GM23248 (cell line): Measurements from ENCODE around the gene USP10. TPM values are rescaled to one million over a fixed set of nuclear protein-coding genes. Genes with fewer than 3 reads are reported as not detected.
"Not testable (repeated sequence)": the region's sequence is repeated elsewhere in the genome, so short reads cannot be mapped to it uniquely, and the experiment has no call there.

Experiments used
- DNase-seq: peaks from one replicate; pipeline ENCODE4 v3.0.0-alpha.2; 2015
- H2AFZ ChIP-seq: fragments of 200-600 bp; sonication (generic); 2 replicates; pipeline ENCODE4 v1.6.1; 2016; ENCODE audit warnings: antibody characterized with exemption
- H3F3A ChIP-seq: fragments of 200-600 bp; sonication (generic); 2 replicates; pipeline ENCODE4 v1.6.1; 2016; ENCODE audit warnings: mild to moderate bottlenecking, antibody characterized with exemption, mixed run types; ENCODE audit not compliant: insufficient read depth
- H3K27ac ChIP-seq: fragments of 200-600 bp; sonication (generic); 2 replicates; pipeline ENCODE4 v1.5.1; 2016; ENCODE audit warnings: mild to moderate bottlenecking
- H3K27me3 ChIP-seq: fragments of 200-600 bp; sonication (generic); replicated peaks from 2 replicates; pipeline ENCODE4 v1.6.1; 2016; ENCODE audit warnings: mild to moderate bottlenecking; ENCODE audit not compliant: insufficient read depth
- H3K36me3 ChIP-seq: fragments of 200-600 bp; sonication (generic); 2 replicates; pipeline ENCODE4 v1.6.1; 2016; ENCODE audit warnings: low read depth, mild to moderate bottlenecking
- H3K4me1 ChIP-seq: fragments of 200-600 bp; sonication (generic); 2 replicates; pipeline ENCODE4 v1.6.1; 2016; ENCODE audit warnings: mild to moderate bottlenecking; ENCODE audit not compliant: insufficient read depth
- H3K4me2 ChIP-seq: fragments of 200-600 bp; sonication (generic); one replicate; pipeline ENCODE4 v1.6.1; 2016; ENCODE audit warnings: mild to moderate bottlenecking; ENCODE audit not compliant: unreplicated experiment
- H3K4me3 ChIP-seq: fragments of 200-600 bp; sonication (generic); 2 replicates; pipeline ENCODE4 v1.5.1; 2016; ENCODE audit warnings: mild to moderate bottlenecking
- H3K79me2 ChIP-seq: fragments of 200-600 bp; sonication (generic); 2 replicates; pipeline ENCODE4 v1.6.1; 2016; ENCODE audit warnings: mild to moderate bottlenecking; ENCODE audit not compliant: insufficient read depth
- H3K9ac ChIP-seq: fragments of 200-600 bp; sonication (generic); 2 replicates; pipeline ENCODE4 v1.6.1; 2016; ENCODE audit warnings: mild to moderate bottlenecking
- H3K9me2 ChIP-seq: fragments of 200-600 bp; sonication (generic); 2 replicates; pipeline ENCODE4 v1.6.1; 2016; ENCODE audit warnings: mixed run types, mild to moderate bottlenecking, moderate library complexity; ENCODE audit not compliant: insufficient read depth
- H3K9me3 ChIP-seq: fragments of 200-600 bp; sonication (generic); one replicate; pipeline ENCODE4 v1.6.1; 2017; ENCODE audit warnings: low read depth
- H4K20me1 ChIP-seq: fragments of 200-600 bp; sonication (generic); 2 replicates; pipeline ENCODE4 v1.6.0; 2016; ENCODE audit not compliant: insufficient read depth
- EZH2 ChIP-seq: fragments of 200-600 bp; sonication (generic); IDR thresholded peaks from 2 replicates; pipeline ENCODE4 v1.6.1; 2018; ENCODE audit warnings: antibody characterized with exemption, mild to moderate bottlenecking; ENCODE audit not compliant: insufficient read depth, poor library complexity, severe bottlenecking
- EZH2phosphoT487 ChIP-seq: fragments of 200-600 bp; sonication (generic); IDR thresholded peaks from 2 replicates; pipeline ENCODE4 v1.6.1; 2018; ENCODE audit warnings: antibody characterized with exemption, moderate library complexity, mild to moderate bottlenecking, low read depth; ENCODE audit not compliant: insufficient read depth
- WGBS, 2 experiments: methylation state at CpG; one replicate each; pipeline ENCODE4 v1.1.6; 2015 to 2017; ENCODE audit warnings: low lambda C conversion rate in 2 of 2, low coverage in 1 of 2; ENCODE audit errors: missing lambda C conversion rate in 2 of 2; 5-methylcytosine and 5-hydroxymethylcytosine counted together
- in situ Hi-C: fragments of 300-500 bp; cut with MboI; formaldehyde crosslinking; loops from 2 replicates; pipeline ENCODE4 v1.15.0; 2020
- polyA plus RNA-seq: library from polyadenylated mRNA; unstranded; fragments of >200 nt; fragmentation: Nextera tagmentation; extraction: Ambion mirVana; gene quantifications from 2 replicates; pipeline ENCODE4 v1.2.1, GENCODE V29; 2016
- total RNA-seq: library from RNA; depleted of rRNA; stranded (reverse); fragments of >200 nt; shearing (Covaris generic); gene quantifications from 2 replicates; pipeline ENCODE4 v1.2.3, GENCODE V29; 2014

Gene USP10
- total and polyA plus RNA-seq, 2 experiments from 2014 or later = 48.3 to 74.0 TPM

DNA sequence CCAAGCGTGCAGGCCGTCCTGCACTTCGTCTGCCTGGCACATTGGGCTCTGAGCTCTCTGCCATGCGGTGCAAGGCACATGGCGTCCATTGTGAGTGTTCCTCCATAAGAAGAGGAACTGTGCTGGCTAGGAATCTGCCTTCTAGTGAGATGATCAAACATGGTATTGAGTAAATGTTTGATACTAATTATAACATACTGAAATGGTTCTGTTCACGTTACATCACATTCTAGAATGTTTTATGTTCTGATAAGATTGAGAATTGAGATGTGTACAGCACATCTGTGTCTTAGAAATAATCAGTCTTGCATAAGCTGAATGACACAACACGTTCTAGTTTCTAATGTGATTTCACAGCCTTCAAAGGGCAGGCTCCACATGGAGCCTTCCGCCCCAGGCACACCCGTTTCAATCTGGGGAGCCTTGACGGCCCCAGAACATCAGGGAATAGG is 42.9 kb downstream of the USP10 start:
- in situ Hi-C loops = no loop called here
- Histone ChIP-seq H3K4me3 (no peak overlapping the region), H3K9me3 (no peaks in the 10 kb centered on the region), H3K27ac (no peak overlapping the region), H3K27me3 (no peaks in the 10 kb centered on the region), H3K36me3 (peaks cover 17% of the 10 kb centered on the region), H3K79me2 (peaks cover 78% of the 10 kb centered on the region), H3K4me1 (peaks cover 35% of the 10 kb centered on the region), H4K20me1 (peaks cover 11% of the 10 kb centered on the region; the same call in 1 of the 2 replicates), H3K4me2 (no peak overlapping the region), H3K9me2 (no peaks in the 10 kb centered on the region), H3K9ac (no peak overlapping the region), H3F3A (peaks cover 44% of the 10 kb centered on the region), H2AFZ (no peak overlapping the region)
- no peak for DNase-seq
- WGBS, 2 experiments = 91 to 93% methylated on average over 10 of the region's 10 CpGs
- TF ChIP-seq EZH2 (no peak), EZH2phosphoT487 (no peak)

- Histone ChIP-seq H3K9me2 (no peaks in the 10 kb centered on the region), H3K4me1 (peaks cover 9% of the 10 kb centered on the region), H3K9me3 (no peaks in the 10 kb centered on the region), H3K4me3 (no peak overlapping the region), H3K79me2 (peaks cover 99% of the 10 kb centered on the region), H3K27me3 (no peaks in the 10 kb centered on the region), H4K20me1 (no peaks in the 10 kb centered on the region), H3K4me2 (no peak overlapping the region), H3K9ac (no peak overlapping the region), H2AFZ (no peak overlapping the region), H3K27ac (no peak overlapping the region), H3F3A (peaks cover 23% of the 10 kb centered on the region; the same call in 1 of the 2 replicates), H3K36me3 (peaks cover 17% of the 10 kb centered on the region)
- 97 to 98% methylated on average over 6 of the region's 6 CpGs for WGBS, 2 experiments
- no peak for TF ChIP-seq EZH2phosphoT487
- no peak for TF ChIP-seq EZH2
- no peak for DNase-seq
- in situ Hi-C loops = no loop called here
Observed at GRCh38 chr16:84746231-84746630, 46.4 kb downstream of the USP10 start.

GRCh38 chr16:84746875-84747274 is 47.1 kb downstream of the USP10 start:
- Histone ChIP-seq H3K79me2 (peaks cover 100% of the 10 kb centered on the region), H3K4me3 (no peak overlapping the region), H4K20me1 (peaks cover 1% of the 10 kb centered on the region; the same call in 1 of the 2 replicates), H3K9me2 (no peaks in the 10 kb centered on the region), H3K36me3 (peaks cover 17% of the 10 kb centered on the region), H3K27ac (no peak overlapping the region), H3K9ac (no peak overlapping the region), H3K27me3 (no peaks in the 10 kb centered on the region), H3K4me2 (no peak overlapping the region), H2AFZ (no peak overlapping the region), H3K9me3 (no peaks in the 10 kb centered on the region), H3F3A (0 out of 2 replicates have a peak, but pooled peaks cover 19% of the 10 kb centered on the region), H3K4me1 (peaks cover 9% of the 10 kb centered on the region; the same call in 1 of the 2 replicates)
- 92 to 97% methylated on average over 11 of the region's 11 CpGs for WGBS, 2 experiments
- no peak for TF ChIP-seq EZH2phosphoT487
- TF ChIP-seq EZH2 = no peak
- in situ Hi-C loops = no loop called here
- DNase-seq = peak; percentile 30

DNA sequence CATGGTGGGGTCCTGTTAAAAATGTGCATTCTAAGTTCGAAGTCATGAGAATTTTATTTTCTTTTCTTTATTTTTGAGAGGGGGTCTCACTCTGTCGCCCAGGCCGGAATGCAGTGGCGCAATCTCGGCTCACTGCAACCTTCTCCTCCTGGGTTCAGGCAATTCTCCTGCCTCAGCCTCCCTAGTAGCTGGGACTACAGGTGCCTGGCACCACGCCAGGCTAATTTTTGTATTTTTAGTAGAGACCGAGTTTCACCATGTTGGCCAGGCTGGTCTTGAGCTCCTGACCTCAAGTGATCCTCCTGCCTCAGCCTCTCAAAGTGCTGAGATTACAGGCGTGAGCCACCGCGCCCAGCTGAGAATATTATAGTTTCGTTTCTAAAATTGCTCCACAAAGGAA is 48.4 kb downstream of the USP10 start:
- H3K79me2 ChIP-seq = peaks cover 100% of the 10 kb centered on the region
- H4K20me1 ChIP-seq, DNase-seq, H3K4me3 ChIP-seq, H3K9me3 ChIP-seq, H3K27me3 ChIP-seq, H3K9ac ChIP-seq, in situ Hi-C loops, H3K4me2 ChIP-seq, H2AFZ ChIP-seq, H3K27ac ChIP-seq, H3K9me2 ChIP-seq: not testable (repeated sequence)
- peaks cover 15% of the 10 kb centered on the region; the same call in 1 of the 2 replicates for H3F3A ChIP-seq
- peaks cover 17% of the 10 kb centered on the region for H3K36me3 ChIP-seq
- peaks cover 15% of the 10 kb centered on the region for H3K4me1 ChIP-seq
- WGBS, 2 experiments = 89% methylated on average over 11 of the region's 11 CpGs

DNA sequence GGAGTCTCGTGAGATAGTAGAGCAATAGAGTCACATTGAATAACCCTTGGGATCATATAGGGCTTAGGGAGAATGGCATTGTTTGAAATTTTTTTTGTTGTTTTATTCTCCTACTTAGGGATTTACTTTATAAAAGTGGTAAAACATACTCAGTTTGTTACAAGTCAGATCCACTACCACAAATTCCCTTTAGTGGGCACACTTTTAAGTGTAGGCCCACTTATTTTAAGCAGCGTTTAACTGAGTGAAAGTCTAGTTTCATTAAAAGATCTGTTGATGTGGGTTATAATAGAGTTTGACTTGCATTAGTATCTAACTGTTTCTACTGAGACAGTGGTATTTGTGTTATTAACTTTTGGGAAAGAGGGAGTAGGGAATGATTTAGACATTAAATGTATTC is 49.3 kb downstream of the USP10 start:
- no peaks in the 10 kb centered on the region for H3K9me2 ChIP-seq
- H3K4me1 ChIP-seq = peaks cover 23% of the 10 kb centered on the region
- no peaks in the 10 kb centered on the region for H3K27me3 ChIP-seq
- peaks cover 6% of the 10 kb centered on the region; the same call in 1 of the 2 replicates for H4K20me1 ChIP-seq
- no peak overlapping the region for H3K27ac ChIP-seq
- H3K4me3 ChIP-seq = no peak overlapping the region
- TF ChIP-seq EZH2phosphoT487 (no peak), EZH2 (no peak)
- no peaks in the 10 kb centered on the region for H3K9me3 ChIP-seq
- H3K79me2 ChIP-seq = peaks cover 100% of the 10 kb centered on the region
- H3K36me3 ChIP-seq = peaks cover 17% of the 10 kb centered on the region
- no peak for DNase-seq
- H2AFZ ChIP-seq = no peak overlapping the region
- H3K9ac ChIP-seq = no peak overlapping the region
- WGBS, 2 experiments = 97 to 100% methylated on average over 2 of the region's 2 CpGs
- peaks cover 15% of the 10 kb centered on the region; the same call in 1 of the 2 replicates for H3F3A ChIP-seq
- H3K4me2 ChIP-seq = no peak overlapping the region
- in situ Hi-C loops = no loop called here
